Measurements from ENCODE around the gene PEX16. TPM values are rescaled to one million over a fixed set of nuclear protein-coding genes. Genes with fewer than 3 reads are reported as not detected.

PEX16 gene
- total RNA-seq, 4 donors from 2014 or later: 31.3 to 111 (median 51.9) TPM

GRCh38 chr11:45959851-45960250, 42.2 kb upstream of the PEX16 start:
- in situ Hi-C loops (cut with MboI; ENCODE audit: low pct_ligation_motif_present in 1 of 4, low pct_unique_long_range_greater_than_20kb in 1 of 4, low sequenced_read_pairs in 3 of 4): no loop called here
- DNase-seq: no peak
- Histone ChIP-seq H3K36me3 (peaks cover 0 to 4% (median under 1%) of the 10 kb centered on the region in 4 donors), H3K4me3 (no peak overlapping the region), H3K9me3 (no peaks in the 10 kb centered on the region), H3K27ac (no peak overlapping the region), H3K4me1 (no peaks in the 10 kb centered on the region), H3K27me3 (no peaks in the 10 kb centered on the region)
- 96 to 100% methylated on average over 1 of the region's 1 CpG for WGBS, 2 donors (ENCODE audit: low coverage in 1 of 2)
- intact Hi-C loops (cut with DNase I; ENCODE audit: low total_unique reads): loop anchor here (5.0 kb wide), 1 partner anchor 257 kb away; no protein-coding TSS in a partner anchor
- TF ChIP-seq POLR2A (IDR thresholded peaks at IDR 0.05): no peak
- TF ChIP-seq POLR2AphosphoS5 (IDR thresholded peaks at IDR 0.05): no peak
- TF ChIP-seq EP300 (IDR thresholded peaks at IDR 0.05; ENCODE audit: low read depth): no peak
- no peak for TF ChIP-seq CTCF (IDR thresholded peaks at IDR 0.05)

GRCh38 chr11:45949992-45950407, 32.3 kb upstream of the PEX16 start:
- no peaks in the 10 kb centered on the region for H3K9me3 ChIP-seq
- H3K36me3 ChIP-seq: peaks cover 0 to 33% (median 11%) of the 10 kb centered on the region in 4 donors
- H3K27ac ChIP-seq: no peak overlapping the region
- TF ChIP-seq CTCF (IDR thresholded peaks at IDR 0.05): no peak
- no peak for TF ChIP-seq POLR2AphosphoS5 (IDR thresholded peaks at IDR 0.05)
- no peak for TF ChIP-seq EP300 (IDR thresholded peaks at IDR 0.05; ENCODE audit: low read depth)
- TF ChIP-seq POLR2A (IDR thresholded peaks at IDR 0.05): no peak
- intact Hi-C loops (cut with DNase I; ENCODE audit: low total_unique reads): no loop called here
- H3K27me3 ChIP-seq: no peaks in the 10 kb centered on the region
- in situ Hi-C loops (cut with MboI; ENCODE audit: low pct_ligation_motif_present in 1 of 4, low pct_unique_long_range_greater_than_20kb in 1 of 4, low sequenced_read_pairs in 3 of 4): no loop called here
- WGBS, 2 donors (ENCODE audit: low coverage in 1 of 2): 84% methylated on average over 1 of the region's 1 CpG; no CpG with 5 or more reads in 1 of the 2 donors
- no peak for DNase-seq
- no peak overlapping the region for H3K4me3 ChIP-seq
- no peaks in the 10 kb centered on the region for H3K4me1 ChIP-seq

GRCh38 chr11:45948356-45948755, 30.7 kb upstream of the PEX16 start:
- Histone ChIP-seq H3K36me3 (peaks cover 0 to 35% (median 8%) of the 10 kb centered on the region in 4 donors), H3K4me1 (no peaks in the 10 kb centered on the region), H3K4me3 (no peak overlapping the region), H3K9me3 (no peaks in the 10 kb centered on the region), H3K27ac (no peak overlapping the region), H3K27me3 (no peaks in the 10 kb centered on the region)
- intact Hi-C loops (cut with DNase I; ENCODE audit: low total_unique reads): no loop called here
- WGBS, 2 donors (ENCODE audit: low coverage in 1 of 2): 88% methylated on average over 3 of the region's 3 CpGs; no CpG with 5 or more reads in 1 of the 2 donors
- DNase-seq: no peak
- TF ChIP-seq POLR2AphosphoS5 (IDR thresholded peaks at IDR 0.05) (no peak), EP300 (IDR thresholded peaks at IDR 0.05; ENCODE audit: low read depth) (no peak), CTCF (IDR thresholded peaks at IDR 0.05) (no peak), POLR2A (IDR thresholded peaks at IDR 0.05) (no peak)
- in situ Hi-C loops (cut with MboI; ENCODE audit: low pct_ligation_motif_present in 1 of 4, low pct_unique_long_range_greater_than_20kb in 1 of 4, low sequenced_read_pairs in 3 of 4): no loop called here

GRCh38 chr11:45947885-45948284, 30.2 kb upstream of the PEX16 start:
- H3K27ac ChIP-seq: no peak overlapping the region
- no peak for TF ChIP-seq EP300 (IDR thresholded peaks at IDR 0.05; ENCODE audit: low read depth)
- no peak for TF ChIP-seq CTCF (IDR thresholded peaks at IDR 0.05)
- in situ Hi-C loops (cut with MboI; ENCODE audit: low pct_ligation_motif_present in 1 of 4, low pct_unique_long_range_greater_than_20kb in 1 of 4, low sequenced_read_pairs in 3 of 4): no loop called here
- H3K4me3 ChIP-seq: no peak overlapping the region
- peaks cover 0 to 35% (median 8%) of the 10 kb centered on the region in 4 donors for H3K36me3 ChIP-seq
- no peaks in the 10 kb centered on the region for H3K27me3 ChIP-seq
- 100% methylated on average over 1 of the region's 1 CpG; no CpG with 5 or more reads in 1 of the 2 donors for WGBS, 2 donors (ENCODE audit: low coverage in 1 of 2)
- intact Hi-C loops (cut with DNase I; ENCODE audit: low total_unique reads): no loop called here
- H3K4me1 ChIP-seq: no peaks in the 10 kb centered on the region
- no peak for DNase-seq
- H3K9me3 ChIP-seq: no peaks in the 10 kb centered on the region
